Activated CD4-positive, alpha-beta T cell treated with anti-CD3 and anti-CD28 coated beads, Interleukin-2, amount 10 ng/mL, durations not matched to agents 24 days and 14 days (primary cell): ENCODE data around the gene TUBG1. TPM values are rescaled to one million over a fixed set of nuclear protein-coding genes. Genes with fewer than 3 reads are reported as not detected.
"Not testable (repeated sequence)": the region's sequence is repeated elsewhere in the genome, so short reads cannot be mapped to it uniquely, and the experiment has no call there.

ENCODE experiments used
- DNase-seq: peaks from one replicate; pipeline ENCODE4 v3.0.0; 2022
- H3K27ac Mint-ChIP-seq: one replicate; pipeline ENCODE4 v1.8.0; 2022; ENCODE audit warnings: mild to moderate bottlenecking, mixed read lengths
- H3K27me3 Mint-ChIP-seq: one replicate; pipeline ENCODE4 v1.8.0; 2022; ENCODE audit warnings: mixed read lengths
- H3K36me3 Mint-ChIP-seq: one replicate; pipeline ENCODE4 v1.8.0; 2022; ENCODE audit warnings: low read depth, mild to moderate bottlenecking, mixed read lengths
- H3K4me1 Mint-ChIP-seq: one replicate; pipeline ENCODE4 v1.8.0; 2021; ENCODE audit warnings: mixed read lengths
- H3K4me3 Mint-ChIP-seq: one replicate; pipeline ENCODE4 v1.8.0; 2022; ENCODE audit warnings: mild to moderate bottlenecking, moderate library complexity, mixed read lengths
- H3K9me3 Mint-ChIP-seq: one replicate; pipeline ENCODE4 v1.8.0; 2021; ENCODE audit warnings: mixed read lengths
- intact Hi-C: fragments of 100-400 bp; cut with micrococcal nuclease; formaldehyde crosslinking; loops from one replicate; pipeline ENCODE4 v1.15.1; 2023
- total RNA-seq: library from RNA; stranded (reverse); gene quantifications from 2 replicates; pipeline ENCODE4 v1.2.3, GENCODE V29; 2022

TUBG1 gene
- total RNA-seq, 1 donor from 2014 or later: 99.9 TPM

DNA sequence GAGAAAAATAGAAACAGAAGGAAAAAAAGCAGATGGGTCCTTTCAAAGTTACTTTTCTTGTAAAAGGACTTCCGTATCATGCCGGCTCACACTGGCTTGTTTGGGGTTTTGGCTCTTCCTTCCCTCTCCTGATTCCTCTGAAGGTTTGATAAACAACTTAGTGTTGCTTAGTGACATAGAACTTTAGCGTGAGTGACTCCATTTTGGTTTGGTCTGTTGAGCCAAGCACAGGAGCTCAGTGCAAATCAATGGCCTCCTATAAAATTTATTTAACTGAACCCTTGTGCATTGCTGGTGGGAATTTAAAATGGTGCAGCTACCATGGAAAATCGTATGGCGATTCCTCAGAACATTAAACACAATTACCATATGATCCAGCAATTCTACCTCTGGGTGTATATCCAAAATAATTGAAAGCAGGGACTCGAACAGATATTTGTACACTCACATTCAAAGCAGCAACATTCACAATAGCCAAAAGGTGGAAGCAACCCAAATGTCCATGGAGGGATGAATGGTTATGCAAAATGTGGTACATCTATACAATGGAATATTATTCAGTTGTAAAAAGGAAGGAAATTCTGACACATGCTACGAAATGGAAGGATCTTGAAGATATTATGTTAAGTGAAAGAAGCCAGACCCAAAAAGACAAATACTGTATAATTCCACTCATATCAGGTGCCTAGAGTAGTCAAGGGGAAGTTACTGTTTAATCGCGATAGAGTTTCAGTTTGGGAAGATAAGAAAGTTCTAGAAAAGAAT, 48.5 kb downstream of the TUBG1 start:
- H3K4me1 Mint-ChIP-seq: peaks cover 27% of the 10 kb centered on the region
- peaks cover 8% of the 10 kb centered on the region for H3K9me3 Mint-ChIP-seq
- no peak for DNase-seq
- peaks cover 17% of the 10 kb centered on the region for H3K27me3 Mint-ChIP-seq
- H3K27ac Mint-ChIP-seq: no peak overlapping the region
- intact Hi-C loops: loop anchor here (2.0 to 5.0 kb wide), 2 partner anchors 19 to 81 kb away; partner anchors contain the start of genes PLEKHH3 and PSMC3IP
- H3K36me3 Mint-ChIP-seq: peaks cover 2% of the 10 kb centered on the region
- H3K4me3 Mint-ChIP-seq: peak overlapping the region; percentile 94

DNA sequence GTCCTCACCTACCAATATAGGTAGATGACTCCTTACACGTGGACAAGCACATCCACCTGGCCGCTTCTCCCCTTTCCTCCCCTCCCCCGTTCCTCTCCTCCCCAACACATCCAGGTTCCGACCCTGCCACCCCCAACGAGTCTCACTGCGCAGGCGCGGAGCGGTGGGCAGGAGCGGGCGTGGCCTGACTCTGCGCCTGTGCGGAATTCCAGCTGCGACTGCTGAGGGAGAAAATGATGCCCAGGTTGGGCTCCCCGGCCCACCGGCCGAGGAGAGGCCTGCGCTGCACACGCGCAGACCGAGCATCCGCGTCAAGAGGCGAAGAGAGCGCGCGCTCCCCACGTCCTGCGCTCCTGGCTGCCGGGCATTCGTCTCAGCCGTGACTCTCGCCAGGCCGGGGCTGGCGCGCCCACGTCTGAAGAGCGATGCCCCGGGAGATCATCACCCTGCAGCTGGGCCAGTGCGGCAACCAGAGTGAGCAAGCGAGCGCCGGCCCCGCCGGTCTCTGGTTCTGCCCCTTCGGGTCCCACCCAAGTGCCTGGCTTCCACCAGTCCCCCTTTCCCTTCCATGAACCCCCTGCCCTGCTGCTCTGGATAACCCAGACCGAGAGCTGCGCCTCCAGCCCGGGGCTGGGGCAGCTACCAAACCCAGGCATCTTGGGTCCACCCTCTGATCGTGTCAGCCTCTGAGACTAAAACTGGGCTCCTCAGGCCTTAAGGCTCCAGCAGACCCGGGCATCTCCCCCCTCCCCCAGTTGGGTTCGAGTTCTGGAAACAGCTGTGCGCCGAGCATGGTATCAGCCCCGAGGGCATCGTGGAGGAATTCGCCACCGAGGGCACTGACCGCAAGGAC, 49.8 kb downstream of the TUBG1 start, which contains the start of gene TUBG2:
TSS of gene TUBG2 (plus strand) at position 206 of the 853 bp plus-strand sequence. CDS start at position 426, 220 bp downstream.
- intact Hi-C loops: loop anchor here (2.0 to 5.0 kb wide), 2 partner anchors 17 to 82 kb away; partner anchors contain the start of genes PLEKHH3 and PSMC3IP
- Mint-ChIP-seq H3K36me3 (peaks cover 2% of the 10 kb centered on the region), H3K4me3 (peak within 1 kb of the TSS; percentile 94), H3K9me3 (peaks cover 8% of the 10 kb centered on the region), H3K27ac (peak within 1 kb of the TSS; percentile 85), H3K27me3 (peaks cover 9% of the 10 kb centered on the region), H3K4me1 (peaks cover 24% of the 10 kb centered on the region)
- DNase-seq: peak; percentile 93

DNA sequence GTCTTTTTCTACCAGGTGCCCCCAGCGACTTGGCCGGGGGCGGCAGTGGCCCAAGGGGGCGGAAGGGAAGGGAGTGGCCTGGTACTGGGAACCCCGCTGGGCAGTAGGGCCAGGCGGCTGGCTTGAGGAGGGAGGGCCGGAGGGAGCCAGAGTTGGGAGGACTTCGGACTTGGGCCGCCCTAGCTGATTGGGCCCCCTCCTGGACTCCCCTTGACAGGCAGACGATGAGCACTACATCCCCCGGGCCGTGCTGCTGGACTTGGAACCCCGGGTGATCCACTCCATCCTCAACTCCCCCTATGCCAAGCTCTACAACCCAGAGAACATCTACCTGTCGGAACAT, 50.4 kb downstream of the TUBG1 start:
- H3K9me3 Mint-ChIP-seq, H3K36me3 Mint-ChIP-seq, DNase-seq, H3K27ac Mint-ChIP-seq, H3K27me3 Mint-ChIP-seq: not testable (repeated sequence)
- intact Hi-C loops: loop anchor here (2.0 to 5.0 kb wide), 2 partner anchors 17 to 83 kb away; partner anchors contain the start of genes PLEKHH3 and PSMC3IP
- peak overlapping the region; percentile 94 for H3K4me3 Mint-ChIP-seq
- peaks cover 24% of the 10 kb centered on the region for H3K4me1 Mint-ChIP-seq

DNA sequence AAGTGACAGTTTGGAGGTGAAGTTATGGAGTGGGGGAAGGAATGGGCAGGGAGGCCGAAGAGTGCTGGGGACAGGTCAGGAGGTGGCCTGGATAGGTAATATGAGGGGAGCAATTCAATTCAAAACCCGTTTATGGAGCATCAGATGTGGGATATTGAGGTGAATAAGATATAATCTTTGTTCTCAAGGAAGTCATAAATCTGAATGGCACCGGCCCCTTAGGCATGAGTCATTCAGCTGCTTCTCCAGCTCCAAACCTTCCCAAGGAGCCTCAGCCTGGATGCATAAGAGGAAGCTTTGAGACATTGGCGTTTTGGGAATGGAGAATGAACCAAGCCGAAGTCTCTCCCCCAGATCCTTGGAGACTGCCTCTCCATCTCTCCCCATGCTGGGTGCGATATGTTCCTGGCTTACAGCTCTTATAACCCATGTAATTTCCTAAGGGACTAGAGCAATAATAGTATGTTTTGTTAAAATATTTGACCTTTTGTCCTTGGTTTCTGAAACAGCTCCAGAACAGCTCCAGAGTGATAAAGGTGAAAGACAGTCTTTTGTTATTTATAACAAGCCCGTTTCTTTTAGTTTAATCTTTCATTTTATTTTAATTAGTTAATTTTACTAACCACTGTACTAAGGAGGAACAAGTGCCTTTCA, 51.3 kb downstream of the TUBG1 start:
- Mint-ChIP-seq H3K4me1 (peaks cover 21% of the 10 kb centered on the region), H3K36me3 (peaks cover 9% of the 10 kb centered on the region), H3K27me3 (peaks cover 3% of the 10 kb centered on the region), H3K4me3 (no peak overlapping the region), H3K9me3 (peaks cover 8% of the 10 kb centered on the region), H3K27ac (no peak overlapping the region)
- no peak for DNase-seq
- intact Hi-C loops: no loop called here

Other genes starting within 250 kb of the TUBG1 start
- 252 and 258 TPM in 2 replicates for gene STAT3, start 221.2 kb upstream of the TUBG1 start, total RNA-seq
- gene CAVIN1, start 186.4 kb upstream of the TUBG1 start, total RNA-seq: 2.4 and 2.7 TPM in 2 replicates
- gene ATP6V0A1, start 150.8 kb upstream of the TUBG1 start, total RNA-seq: 16.9 and 18.8 TPM in 2 replicates
- gene NAGLU, start 73.4 kb upstream of the TUBG1 start, total RNA-seq: 20.4 and 20.7 TPM in 2 replicates
- 0.42 and 0.83 TPM in 2 replicates for gene HSD17B1, start 56.8 kb upstream of the TUBG1 start, total RNA-seq
- 97.7 and 109 TPM in 2 replicates for gene COASY, start 47.5 kb upstream of the TUBG1 start, total RNA-seq
- gene MLX, start 42.6 kb upstream of the TUBG1 start, total RNA-seq: 67.8 and 72.6 TPM in 2 replicates
- 29.1 and 31.1 TPM in 2 replicates for gene PSMC3IP, start 32.0 kb upstream of the TUBG1 start, total RNA-seq
- gene RETREG3, start 309 bp upstream of the TUBG1 start, total RNA-seq: 35.8 and 38.3 TPM in 2 replicates
- 11.8 and 12.9 TPM in 2 replicates for gene TUBG2, start 49.6 kb downstream of the TUBG1 start, total RNA-seq
- 0.77 and 1.1 TPM in 2 replicates for gene PLEKHH3, start 67.3 kb downstream of the TUBG1 start, total RNA-seq
- gene CCR10, start 72.2 kb downstream of the TUBG1 start, total RNA-seq: 0.17 and 0.75 TPM in 2 replicates
- gene CNTNAP1, start 72.8 kb downstream of the TUBG1 start, total RNA-seq: 3.0 and 3.2 TPM in 2 replicates
- 39.5 and 39.6 TPM in 2 replicates for gene EZH1, start 135.4 kb downstream of the TUBG1 start, total RNA-seq
- gene RAMP2, start 151.5 kb downstream of the TUBG1 start, total RNA-seq: not detected in 2 replicates
- 89.5 and 93.7 TPM in 2 replicates for gene VPS25, start 163.8 kb downstream of the TUBG1 start, total RNA-seq
- gene WNK4, start 170.9 kb downstream of the TUBG1 start, total RNA-seq: 0.12 TPM in 2 replicates
- 50.4 and 50.7 TPM in 2 replicates for gene COA3, start 189.0 kb downstream of the TUBG1 start, total RNA-seq
- gene CNTD1, start 189.2 kb downstream of the TUBG1 start, total RNA-seq: not detected in 2 replicates
- gene BECN1, start 214.6 kb downstream of the TUBG1 start, total RNA-seq: 94.1 and 106 TPM in 2 replicates
- 232 and 250 TPM in 2 replicates for gene PSME3, start 223.7 kb downstream of the TUBG1 start, total RNA-seq
- gene AOC2, start 234.9 kb downstream of the TUBG1 start, total RNA-seq: 3.3 and 4.2 TPM in 2 replicates
- 1.8 and 2.2 TPM in 2 replicates for gene AOC3, start 241.5 kb downstream of the TUBG1 start, total RNA-seq